ENCODE results near the gene TSTD2.
"Not testable (repeated sequence)": the region's sequence is repeated elsewhere in the genome, so short reads cannot be mapped to it uniquely, and the experiment has no call there.

TSTD2 gene

DNA sequence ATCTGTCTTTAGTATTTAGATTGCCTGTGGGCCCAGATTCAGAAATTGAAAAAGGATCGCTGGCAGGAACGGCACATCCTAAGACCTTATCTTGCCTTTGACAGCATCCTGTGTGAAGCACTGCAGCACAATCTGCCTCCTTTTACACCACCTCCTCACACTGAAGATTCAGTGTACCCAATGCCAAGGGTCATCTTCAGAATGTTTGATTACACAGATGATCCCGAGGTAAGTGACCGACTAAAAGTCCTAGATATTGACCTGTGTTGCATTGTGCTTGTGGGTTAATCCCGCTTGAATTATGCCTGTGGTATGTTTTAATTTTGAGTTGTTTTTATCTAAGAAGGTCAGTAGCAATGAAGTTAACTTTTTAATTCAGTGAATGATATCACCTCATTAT, 14.8 kb upstream of the TSTD2 start:
- DNase-seq (ENCODE audit: insufficient read length, low spot score) = no peak
- no peak for FAIRE-seq
- TF ChIP-seq POLR2A (IDR thresholded peaks at IDR 0.05; ENCODE audit: low read depth, low read length) = no peak

DNA sequence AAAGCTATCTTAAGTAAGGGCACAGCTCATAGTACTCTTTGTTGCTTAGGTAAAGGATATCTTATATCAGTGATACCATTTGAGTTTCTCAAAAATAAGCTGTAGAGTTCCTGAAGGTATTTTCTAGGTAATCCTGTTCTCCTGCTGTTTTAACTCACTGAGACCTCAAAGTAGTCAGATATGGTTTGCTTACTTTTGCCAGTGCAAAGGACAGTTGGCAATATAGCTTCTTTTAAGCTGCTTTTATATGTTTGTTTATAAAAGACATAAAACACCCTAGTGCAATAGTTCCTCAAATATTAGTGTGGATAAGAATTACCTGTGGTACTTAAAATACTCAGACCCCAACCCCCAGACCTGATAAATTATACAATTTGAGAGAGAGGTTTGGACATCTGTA, 12.6 kb upstream of the TSTD2 start:
- TF ChIP-seq POLR2A (IDR thresholded peaks at IDR 0.05; ENCODE audit: low read depth, low read length) = no peak
- DNase-seq (ENCODE audit: insufficient read length, low spot score) (no peak), FAIRE-seq (peak; percentile 90)

DNA sequence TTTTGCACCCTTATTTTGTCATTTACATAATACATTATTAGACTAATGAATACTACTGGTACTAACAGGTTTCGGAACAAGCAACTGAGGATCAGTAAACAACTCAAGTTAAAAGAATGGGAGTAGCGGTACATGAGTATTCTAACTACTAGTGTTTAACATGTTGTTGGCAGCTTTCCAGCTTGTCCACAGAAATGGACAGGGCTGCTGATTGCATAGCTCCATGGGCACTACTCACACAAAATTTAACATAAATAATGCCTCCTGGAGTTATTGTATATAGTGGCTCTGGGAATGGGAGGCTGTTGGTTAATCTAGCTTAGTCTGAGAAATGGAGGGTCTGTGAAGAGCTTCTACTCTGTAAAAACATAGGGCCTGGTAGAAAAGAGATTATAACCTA, 7.2 kb upstream of the TSTD2 start:
- FAIRE-seq = peak; percentile 97
- no peak for DNase-seq (ENCODE audit: insufficient read length, low spot score)
- TF ChIP-seq POLR2A (IDR thresholded peaks at IDR 0.05; ENCODE audit: low read depth, low read length) = no peak

- no peak for DNase-seq (ENCODE audit: insufficient read length, low spot score)
- TF ChIP-seq POLR2A (IDR thresholded peaks at IDR 0.05; ENCODE audit: low read depth, low read length) = no peak
- no peak for FAIRE-seq
Observed at GRCh38 chr9:97638666-97639065, 5.5 kb upstream of the TSTD2 start.

DNA sequence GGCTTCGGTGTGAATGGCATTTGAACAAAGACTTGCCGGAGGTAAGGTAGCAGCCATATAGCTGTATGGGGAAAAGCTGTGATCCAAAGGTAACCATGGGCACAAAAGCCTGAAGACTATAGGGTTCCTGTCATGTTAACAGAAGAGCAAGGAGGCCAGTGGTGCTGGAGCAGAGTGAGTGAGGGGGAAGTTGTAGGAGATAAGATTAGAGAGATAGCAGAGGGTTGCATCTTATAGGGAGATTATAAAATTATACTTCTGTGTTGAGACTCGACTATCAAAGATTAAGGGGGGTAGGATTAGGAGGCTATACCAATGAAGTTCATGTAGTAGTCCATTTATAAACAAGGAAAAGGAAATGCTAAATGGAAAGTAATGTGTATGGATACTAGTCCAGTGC, 3.7 kb upstream of the TSTD2 start:
- no peak for TF ChIP-seq POLR2A (IDR thresholded peaks at IDR 0.05; ENCODE audit: low read depth, low read length)
- DNase-seq (ENCODE audit: insufficient read length, low spot score) = no peak
- FAIRE-seq = peak; percentile 75

DNA sequence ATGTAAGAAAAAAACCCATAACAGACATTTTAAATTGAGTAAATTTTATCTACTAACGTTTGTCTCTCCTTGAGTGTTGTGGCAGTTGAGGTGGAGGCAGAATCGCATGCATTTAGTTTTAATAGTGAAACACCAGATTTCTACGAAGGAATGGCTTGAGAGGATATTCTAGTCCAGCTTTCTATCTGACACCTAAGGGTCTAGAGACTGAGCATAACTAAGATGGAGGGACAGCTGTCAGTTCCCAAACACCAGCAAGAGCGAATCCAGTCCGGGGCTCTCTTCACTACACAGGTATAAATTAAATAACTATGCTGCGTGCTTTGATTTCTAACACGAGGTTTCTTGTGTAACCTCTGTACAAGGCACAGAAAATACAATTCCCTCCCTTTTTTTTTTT, 1.9 kb upstream of the TSTD2 start:
- DNase-seq (ENCODE audit: insufficient read length, low spot score) (no peak), FAIRE-seq (peak; percentile 36)
- no peak for TF ChIP-seq POLR2A (IDR thresholded peaks at IDR 0.05; ENCODE audit: low read depth, low read length)

- TF ChIP-seq POLR2A (IDR thresholded peaks at IDR 0.05; ENCODE audit: low read depth, low read length) = no peak
- no peak for DNase-seq (ENCODE audit: insufficient read length, low spot score)
- peak; percentile 6 for FAIRE-seq
Observed at GRCh38 chr9:97633859-97634490, 807 bp upstream of the TSTD2 start.

DNA sequence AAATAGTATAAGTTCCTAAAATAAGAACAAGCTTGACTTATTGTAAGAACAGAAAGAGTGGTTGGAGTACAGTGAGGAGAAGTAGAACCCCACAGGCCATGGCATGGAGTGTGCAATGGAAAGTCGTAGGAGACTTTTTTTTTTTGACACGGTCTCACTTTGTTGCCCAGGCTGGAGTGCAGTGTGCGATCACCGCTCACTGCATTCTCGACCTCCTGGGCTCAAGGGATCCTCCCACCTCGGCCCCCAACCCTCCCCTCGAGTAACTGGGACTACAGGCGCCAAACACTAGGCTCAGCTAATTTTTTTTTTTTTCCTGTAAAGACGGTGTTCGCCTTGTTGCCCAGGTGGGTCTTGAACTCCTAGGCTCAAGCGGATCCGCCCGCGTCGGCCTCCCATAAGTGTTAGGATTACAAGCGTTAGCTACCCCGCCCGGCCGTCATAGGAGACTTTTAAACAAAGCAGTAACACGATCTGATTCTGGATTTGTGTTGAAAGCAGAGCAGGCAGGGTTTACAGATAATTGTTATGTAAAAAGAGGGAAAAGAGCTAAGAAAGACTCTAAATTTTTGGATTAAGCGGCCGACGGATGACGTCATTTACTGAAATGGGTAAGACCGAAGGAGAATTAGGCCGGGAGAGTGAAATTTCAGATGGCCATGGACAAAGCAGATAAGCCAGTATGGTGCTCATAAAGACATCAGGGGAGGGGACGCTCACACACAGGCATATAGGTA, 752 bp downstream of the TSTD2 start:
- DNase-seq (ENCODE audit: insufficient read length, low spot score) = no peak

GRCh38 chr9:97630591-97630990, 2.6 kb downstream of the TSTD2 start:
- DNase-seq (ENCODE audit: insufficient read length, low spot score) (no peak), FAIRE-seq (no peak)
- TF ChIP-seq POLR2A (IDR thresholded peaks at IDR 0.05; ENCODE audit: low read depth, low read length) = no peak

More for the DNA sequence above, 752 bp downstream of the TSTD2 start:
- FAIRE-seq = peak; percentile 6
- TF ChIP-seq POLR2A (IDR thresholded peaks at IDR 0.05; ENCODE audit: low read depth, low read length) = no peak

DNA sequence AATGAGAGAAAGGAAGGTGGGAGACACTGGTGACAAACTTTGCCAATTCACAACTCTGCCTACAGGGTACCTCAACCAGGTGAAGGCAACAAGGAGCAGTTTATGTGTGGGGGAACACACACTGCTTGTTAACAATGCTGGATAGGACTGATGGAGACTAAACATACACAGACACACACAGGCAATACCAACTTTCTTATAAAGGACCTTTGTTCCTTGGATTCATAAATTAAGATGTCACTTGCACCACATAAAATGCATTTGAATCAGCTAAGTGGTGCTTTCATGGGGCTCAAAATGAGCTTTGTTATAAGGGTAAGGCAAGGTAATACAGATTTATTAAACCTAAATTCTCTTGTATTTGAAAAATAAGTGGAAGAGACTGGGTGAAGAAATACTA, 4.0 kb downstream of the TSTD2 start:
- no peak for FAIRE-seq
- no peak for DNase-seq (ENCODE audit: insufficient read length, low spot score)
- TF ChIP-seq POLR2A (IDR thresholded peaks at IDR 0.05; ENCODE audit: low read depth, low read length) = no peak

- FAIRE-seq = no peak
- no peak for TF ChIP-seq POLR2A (IDR thresholded peaks at IDR 0.05; ENCODE audit: low read depth, low read length)
- no peak for DNase-seq (ENCODE audit: insufficient read length, low spot score)
Observed at GRCh38 chr9:97628668-97629067, 4.5 kb downstream of the TSTD2 start.

DNA sequence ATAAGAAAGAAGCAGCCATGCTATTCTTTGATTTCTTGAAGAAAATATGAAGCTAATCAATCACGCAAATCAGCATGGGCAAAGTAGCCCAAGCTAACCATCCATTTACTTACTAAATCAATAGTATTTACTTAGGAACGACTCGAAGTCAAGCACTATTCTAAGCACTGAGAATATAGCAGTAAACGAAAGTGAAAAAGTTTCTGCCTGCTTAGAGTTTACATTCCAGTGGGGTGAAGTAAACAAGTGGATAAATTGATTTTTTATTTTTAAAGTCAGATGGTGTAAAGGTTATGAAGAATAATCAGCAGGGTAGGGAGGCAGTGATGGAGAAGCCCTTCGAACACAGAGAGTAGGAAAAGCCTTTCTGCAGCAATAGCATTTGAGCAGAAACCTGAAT, 5.5 kb downstream of the TSTD2 start:
- no peak for DNase-seq (ENCODE audit: insufficient read length, low spot score)
- no peak for TF ChIP-seq POLR2A (IDR thresholded peaks at IDR 0.05; ENCODE audit: low read depth, low read length)
- FAIRE-seq = no peak

DNA sequence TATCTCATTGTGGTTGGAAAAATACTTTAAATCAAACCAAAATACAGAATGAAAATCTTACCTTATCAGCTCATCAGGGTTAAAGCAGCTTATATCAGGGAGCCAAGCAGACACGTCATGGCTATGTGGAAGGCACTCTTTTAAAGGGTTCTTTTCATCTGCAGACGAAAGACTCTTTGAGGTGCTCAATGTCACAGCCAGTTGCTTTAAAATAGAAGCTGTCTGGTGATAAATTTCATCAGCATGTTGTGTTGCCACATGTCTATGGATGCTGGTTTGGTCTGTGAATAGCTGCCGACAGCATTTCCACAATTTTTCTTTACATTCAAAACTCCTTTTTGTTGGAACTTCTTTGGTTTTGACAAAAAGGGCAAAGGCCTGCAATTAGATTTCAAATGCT, 7.5 kb downstream of the TSTD2 start:
- DNase-seq (ENCODE audit: insufficient read length, low spot score) = no peak
- no peak for TF ChIP-seq POLR2A (IDR thresholded peaks at IDR 0.05; ENCODE audit: low read depth, low read length)
- FAIRE-seq = peak; percentile 33

DNA sequence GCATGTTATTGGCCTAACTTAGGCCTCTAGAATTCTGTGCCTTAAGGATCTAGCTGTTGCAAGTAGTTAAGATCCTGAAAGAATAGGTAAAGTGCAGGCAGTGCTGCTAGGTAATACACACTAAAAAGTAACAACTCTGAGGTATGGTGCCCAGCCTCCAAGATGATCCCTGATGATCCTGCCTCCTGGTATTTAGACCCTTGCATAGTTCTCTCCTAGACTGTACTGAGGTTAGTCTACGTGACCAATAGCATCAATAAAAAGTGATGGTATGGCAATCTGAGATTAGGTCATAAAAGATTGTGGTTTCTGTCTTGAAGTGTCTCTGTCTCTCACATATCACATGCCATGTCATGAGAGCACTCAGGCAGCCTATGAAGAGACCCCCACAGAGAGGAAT, 9.2 kb downstream of the TSTD2 start:
- DNase-seq (ENCODE audit: insufficient read length, low spot score) (no peak), FAIRE-seq (no peak)
- TF ChIP-seq POLR2A (IDR thresholded peaks at IDR 0.05; ENCODE audit: low read depth, low read length) = no peak

GRCh38 chr9:97622483-97622882, 10.7 kb downstream of the TSTD2 start:
- DNase-seq (ENCODE audit: insufficient read length, low spot score); FAIRE-seq: not testable (repeated sequence)

- not testable (repeated sequence) for FAIRE-seq; DNase-seq (ENCODE audit: insufficient read length, low spot score)
Observed at GRCh38 chr9:97620063-97620462, 13.1 kb downstream of the TSTD2 start.

All from H54 (cell line).